WTC11 (cell line): ENCODE data around the gene RNU1-4.

Source experiments
- CBFB ChIP-seq: sonication (generic); formaldehyde crosslinking; IDR thresholded peaks from 2 replicates; pipeline ENCODE4 v1.8.1; 2022; ENCODE audit warnings: mild to moderate bottlenecking, low read depth, missing genetic modification reagents
- CREB1 ChIP-seq: sonication (generic); formaldehyde crosslinking; IDR thresholded peaks from 2 replicates; pipeline ENCODE4 v1.8.0; 2023; ENCODE audit warnings: mild to moderate bottlenecking, missing genetic modification reagents
- ZNF263 ChIP-seq: sonication (generic); formaldehyde crosslinking; IDR thresholded peaks from 2 replicates; pipeline ENCODE4 v1.8.1; 2022; ENCODE audit warnings: low read depth, mild to moderate bottlenecking, moderate library complexity, missing genetic modification reagents
- ZNF416 ChIP-seq: fragments of 250-450 bp; sonication (Bioruptor Pico); IDR thresholded peaks from 2 replicates; pipeline ENCODE4 v1.9.0; 2021; ENCODE audit warnings: mild to moderate bottlenecking, inconsistent platforms

- TF ChIP-seq CREB1 (CRISPR knock-in tag): no peak
- TF ChIP-seq ZNF416 (CRISPR knock-in tag): no peak
- TF ChIP-seq ZNF263: no peak
- TF ChIP-seq CBFB: no peak
Measured at GRCh38 chr1:16720351-16721223, 19.7 kb upstream of the RNU1-4 start.
